HepG2 (cell line): Measurements from ENCODE around the gene FGFR2. TPM values are rescaled to one million over a fixed set of nuclear protein-coding genes. Genes with fewer than 3 reads are reported as not detected.

Experiments
- AFF4 ChIP-seq: sonication (generic); formaldehyde crosslinking; IDR thresholded peaks from 2 replicates; pipeline ENCODE4 v1.4.0; 2020; ENCODE audit warnings: missing genetic modification reagents
- AKNA ChIP-seq: sonication (generic); formaldehyde crosslinking; IDR thresholded peaks from 2 replicates; pipeline ENCODE4 v1.4.0; 2020; ENCODE audit warnings: missing genetic modification reagents, borderline replicate concordance
- BHLHE40 ChIP-seq: IDR thresholded peaks from 2 replicates; pipeline ENCODE4 v1.6.1; 2011; ENCODE audit warnings: low read length, improper control_type of control experiment
- HES4 ChIP-seq: sonication (generic); formaldehyde crosslinking; IDR thresholded peaks from 2 replicates; pipeline ENCODE4 v1.9.0; 2021; ENCODE audit warnings: mild to moderate bottlenecking, missing genetic modification reagents, borderline replicate concordance
- MYPOP ChIP-seq: sonication (generic); formaldehyde crosslinking; IDR thresholded peaks from 2 replicates; pipeline ENCODE4 v1.8.1; 2023; ENCODE audit warnings: mild to moderate bottlenecking, moderate library complexity, missing genetic modification reagents
- RERE ChIP-seq: IDR thresholded peaks from 2 replicates; pipeline ENCODE4 v1.6.1; 2016; ENCODE audit warnings: low read depth, missing genetic modification reagents, missing compliant biosample characterization
- ZSCAN31 ChIP-seq: sonication (generic); formaldehyde crosslinking; IDR thresholded peaks from 2 replicates; pipeline ENCODE4 v1.5.0; 2020; ENCODE audit warnings: low read depth, mild to moderate bottlenecking, missing genetic modification reagents
- polyA plus RNA-seq, 8 experiments: library from polyadenylated mRNA; depleted of rRNA in 3 of 8; stranded (reverse) in 7 of 8; unstranded in 1 of 8; fragments of >200 nt; fragmentation: Illumina TruSeq in 4 of 8; extraction: Trizol in 4 of 8; gene quantifications; 2 replicates each; pipeline versions ENCODE4 v1.2.1 to v1.2.3, GENCODE V29; 2011 to 2016; ENCODE audit warnings: low read depth in 4 of 8, missing spikeins in 1 of 8, mixed read lengths in 1 of 8; ENCODE audit not compliant: insufficient read depth in 1 of 8
- total RNA-seq, 5 experiments: library from RNA; depleted of rRNA; stranded (reverse); fragments of >200 nt; fragmentation: Illumina TruSeq; extraction: Trizol; gene quantifications; 2 replicates each; pipeline ENCODE4 v1.2.3, GENCODE V29; 2016; ENCODE audit warnings: low read depth in 1 of 5

Gene FGFR2
- total and polyA plus RNA-seq, 2 of the 13 experiments (the other 11 are each of a cell fraction or from before 2014, with no cell fraction given) = 1.6 to 2.6 TPM

GRCh38 chr10:121594076-121594475 is 4.2 kb downstream of the FGFR2 start (continued):
- no peak for TF ChIP-seq RERE
- TF ChIP-seq BHLHE40 = no peak
- TF ChIP-seq HES4 = no peak
- no peak for TF ChIP-seq AKNA (CRISPR knock-in tag)
- TF ChIP-seq ZSCAN31 = no peak
- TF ChIP-seq MYPOP (CRISPR knock-in tag) = no peak
- no peak for TF ChIP-seq AFF4
- TF ChIP-seq, all 625 proteins: peak for 0
